GM12892 (cell line): ENCODE data around the gene PLXNB1.

Experiments
- POLR2A ChIP-seq: IDR thresholded peaks from 2 replicates; pipeline ENCODE4 v1.6.1; 2011; ENCODE audit warnings: low read depth, low read length, control low read depth
- TAF1 ChIP-seq: IDR thresholded peaks from 2 replicates; pipeline ENCODE4 v1.6.1; 2011; ENCODE audit warnings: low read depth, mild to moderate bottlenecking, control low read depth, low read length, borderline replicate concordance

DNA sequence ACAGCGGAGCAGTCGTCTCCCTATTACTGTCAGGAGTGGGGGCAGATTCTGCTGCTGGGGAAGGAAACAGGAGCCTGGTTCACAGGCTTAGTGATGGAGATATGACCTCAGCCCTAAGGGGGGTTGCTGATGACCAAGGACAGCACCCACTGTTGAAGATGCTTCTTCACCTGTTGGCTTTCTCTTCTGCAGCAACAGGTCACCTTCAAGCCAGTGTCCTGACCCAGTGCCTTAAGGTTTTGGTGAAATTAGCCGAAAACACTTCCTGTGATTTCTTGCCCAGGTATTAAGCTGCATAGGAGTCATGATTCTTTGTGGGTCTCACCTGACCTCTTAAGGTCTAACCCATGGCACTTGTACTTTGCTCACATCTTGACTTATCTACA, 30.6 kb upstream of the PLXNB1 start:
- TF ChIP-seq POLR2A, result no peak
- TF ChIP-seq TAF1, result no peak
